H1 (cell line): ENCODE results near the gene INAVA.

ENCODE experiments used
- CTCF ChIP-seq, 3 experiments: IDR thresholded peaks; 1 replicate in 2 of 3; 2 replicates in 1 of 3; pipeline versions ENCODE4 v1.5.1 to v1.6.1; 2011; ENCODE audit warnings: low read length in 3 of 3, mild to moderate bottlenecking in 3 of 3, inconsistent platforms in 2 of 3, low read depth in 1 of 3, moderate library complexity in 1 of 3; ENCODE audit not compliant: insufficient read depth in 1 of 3; ENCODE audit errors: control extremely low read depth in 1 of 3
- HDAC2 ChIP-seq, 2 experiments: fragments of 300-600 bp in 1 of 2; sonication (generic) in 1 of 2; IDR thresholded peaks; 2 replicates each; pipeline ENCODE4 v1.6.1; 2011 to 2012; ENCODE audit warnings: low read depth in 2 of 2, low read length in 2 of 2, mild to moderate bottlenecking in 2 of 2, moderate library complexity in 2 of 2, borderline replicate concordance in 1 of 2, inconsistent platforms in 1 of 2
- JUN ChIP-seq: IDR thresholded peaks from 2 replicates; pipeline ENCODE4 v1.6.1; 2011; ENCODE audit warnings: low read depth, mild to moderate bottlenecking, improper control_type of control experiment, low read length
- MAX ChIP-seq: IDR thresholded peaks from 2 replicates; pipeline ENCODE4 v1.6.1; 2012; ENCODE audit warnings: inconsistent platforms
- POLR2AphosphoS5 ChIP-seq: IDR thresholded peaks from 2 replicates; pipeline ENCODE4 v1.6.1; 2011; ENCODE audit warnings: low read depth, low read length
- USF2 ChIP-seq: IDR thresholded peaks from 2 replicates; pipeline ENCODE4 v1.6.1; 2011; ENCODE audit warnings: low read length, improper control_type of control experiment

- TF ChIP-seq CTCF (IDR thresholded peaks at IDR 0.05; ENCODE audit: control extremely low read depth in 1 of 3, insufficient read depth in 1 of 3, low read depth in 1 of 3, low read length in 3 of 3) (no peak), MAX (no peak), POLR2AphosphoS5 (no peak), USF2 (no peak), JUN (no peak), HDAC2 (IDR thresholded peaks at IDR 0.05; ENCODE audit: borderline replicate concordance in 1 of 2, low read depth in 2 of 2, low read length in 2 of 2) (no peak)
These were observed 2.0 kb downstream of the INAVA start for GRCh38 chr1:200896531-200897196.
